ENCODE results near the gene CEBPZ. TPM values are rescaled to one million over a fixed set of nuclear protein-coding genes. Genes with fewer than 3 reads are reported as not detected.

CEBPZ gene, protein sequence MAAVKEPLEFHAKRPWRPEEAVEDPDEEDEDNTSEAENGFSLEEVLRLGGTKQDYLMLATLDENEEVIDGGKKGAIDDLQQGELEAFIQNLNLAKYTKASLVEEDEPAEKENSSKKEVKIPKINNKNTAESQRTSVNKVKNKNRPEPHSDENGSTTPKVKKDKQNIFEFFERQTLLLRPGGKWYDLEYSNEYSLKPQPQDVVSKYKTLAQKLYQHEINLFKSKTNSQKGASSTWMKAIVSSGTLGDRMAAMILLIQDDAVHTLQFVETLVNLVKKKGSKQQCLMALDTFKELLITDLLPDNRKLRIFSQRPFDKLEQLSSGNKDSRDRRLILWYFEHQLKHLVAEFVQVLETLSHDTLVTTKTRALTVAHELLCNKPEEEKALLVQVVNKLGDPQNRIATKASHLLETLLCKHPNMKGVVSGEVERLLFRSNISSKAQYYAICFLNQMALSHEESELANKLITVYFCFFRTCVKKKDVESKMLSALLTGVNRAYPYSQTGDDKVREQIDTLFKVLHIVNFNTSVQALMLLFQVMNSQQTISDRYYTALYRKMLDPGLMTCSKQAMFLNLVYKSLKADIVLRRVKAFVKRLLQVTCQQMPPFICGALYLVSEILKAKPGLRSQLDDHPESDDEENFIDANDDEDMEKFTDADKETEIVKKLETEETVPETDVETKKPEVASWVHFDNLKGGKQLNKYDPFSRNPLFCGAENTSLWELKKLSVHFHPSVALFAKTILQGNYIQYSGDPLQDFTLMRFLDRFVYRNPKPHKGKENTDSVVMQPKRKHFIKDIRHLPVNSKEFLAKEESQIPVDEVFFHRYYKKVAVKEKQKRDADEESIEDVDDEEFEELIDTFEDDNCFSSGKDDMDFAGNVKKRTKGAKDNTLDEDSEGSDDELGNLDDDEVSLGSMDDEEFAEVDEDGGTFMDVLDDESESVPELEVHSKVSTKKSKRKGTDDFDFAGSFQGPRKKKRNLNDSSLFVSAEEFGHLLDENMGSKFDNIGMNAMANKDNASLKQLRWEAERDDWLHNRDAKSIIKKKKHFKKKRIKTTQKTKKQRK
- 55.9 TPM for total RNA-seq
- 45.5 TPM for polyA plus RNA-seq (ENCODE audit: insufficient read depth, low read depth, low replicate concordance)
- long read RNA-seq, donor 1, transcript CEBPZ-201 (16 exons, 3,463 nt), result minor isoform, 5 of 25 reads
- long read RNA-seq, donor 1, transcript CEBPZ-203 (5 exons, 611 nt), result major isoform, 7 of 25 reads
- long read RNA-seq, donor 1, partial matches to known transcripts, result 13 of 25 reads
- long read RNA-seq, donor 1, other reads (novel, unspliced or antisense), result 0 of 25 reads
- long read RNA-seq, donor 2, transcript CEBPZ-201 (16 exons, 3,463 nt), result minor isoform, 5 of 102 reads
- long read RNA-seq, donor 2, transcript CEBPZ-203 (5 exons, 611 nt), result major isoform, 19 of 102 reads
- long read RNA-seq, donor 2, partial matches to known transcripts, result 73 of 102 reads
- long read RNA-seq, donor 2, other reads (novel, unspliced or antisense), result 5 of 102 reads
- long read RNA-seq, donor 3, transcript CEBPZ-203 (5 exons, 611 nt), result major isoform, 14 of 94 reads
- long read RNA-seq, donor 3, partial matches to known transcripts, result 61 of 94 reads
- long read RNA-seq, donor 3, other reads (novel, unspliced or antisense), result 15 of 94 reads
- long read RNA-seq, donor 4, transcript CEBPZ-203 (5 exons, 611 nt), result major isoform, 5 of 16 reads
- long read RNA-seq, donor 4, partial matches to known transcripts, result 9 of 16 reads
- long read RNA-seq, donor 4, other reads (novel, unspliced or antisense), result 0 of 16 reads
- long read RNA-seq, donor 5, partial matches to known transcripts, result 0 of 1 reads
- long read RNA-seq, donor 5, other reads (novel, unspliced or antisense), result 0 of 1 reads
- long read RNA-seq, donor 6, transcript CEBPZ-203 (5 exons, 611 nt), result major isoform, 8 of 46 reads
- long read RNA-seq, donor 6, transcript CEBPZ-201 (16 exons, 3,463 nt), result minor isoform, 5 of 46 reads
- long read RNA-seq, donor 6, partial matches to known transcripts, result 33 of 46 reads
- long read RNA-seq, donor 6, other reads (novel, unspliced or antisense), result 0 of 46 reads
- long read RNA-seq, donor 7, transcript CEBPZ-201 (16 exons, 3,463 nt), result major isoform, 34 of 86 reads
- long read RNA-seq, donor 7, partial matches to known transcripts, result 9 of 86 reads
- long read RNA-seq, donor 7, other reads (novel, unspliced or antisense), result 43 of 86 reads
- long read RNA-seq, donor 8, transcript CEBPZ-203 (5 exons, 611 nt), result major isoform, 7 of 40 reads
- long read RNA-seq, donor 8, partial matches to known transcripts, result 29 of 40 reads
- long read RNA-seq, donor 8, other reads (novel, unspliced or antisense), result 0 of 40 reads
- long read RNA-seq, donor 9, transcript CEBPZ-203 (5 exons, 611 nt), result major isoform, 6 of 28 reads
- long read RNA-seq, donor 9, transcript CEBPZ-201 (16 exons, 3,463 nt), result minor isoform, 5 of 28 reads
- long read RNA-seq, donor 9, partial matches to known transcripts, result 17 of 28 reads
- long read RNA-seq, donor 9, other reads (novel, unspliced or antisense), result 0 of 28 reads
- long read RNA-seq, donor 10, transcript CEBPZ-203 (5 exons, 611 nt), result major isoform, 10 of 42 reads
- long read RNA-seq, donor 10, transcript CEBPZ-201 (16 exons, 3,463 nt), result minor isoform, 7 of 42 reads
- long read RNA-seq, donor 10, partial matches to known transcripts, result 25 of 42 reads
- long read RNA-seq, donor 10, other reads (novel, unspliced or antisense), result 0 of 42 reads

DNA sequence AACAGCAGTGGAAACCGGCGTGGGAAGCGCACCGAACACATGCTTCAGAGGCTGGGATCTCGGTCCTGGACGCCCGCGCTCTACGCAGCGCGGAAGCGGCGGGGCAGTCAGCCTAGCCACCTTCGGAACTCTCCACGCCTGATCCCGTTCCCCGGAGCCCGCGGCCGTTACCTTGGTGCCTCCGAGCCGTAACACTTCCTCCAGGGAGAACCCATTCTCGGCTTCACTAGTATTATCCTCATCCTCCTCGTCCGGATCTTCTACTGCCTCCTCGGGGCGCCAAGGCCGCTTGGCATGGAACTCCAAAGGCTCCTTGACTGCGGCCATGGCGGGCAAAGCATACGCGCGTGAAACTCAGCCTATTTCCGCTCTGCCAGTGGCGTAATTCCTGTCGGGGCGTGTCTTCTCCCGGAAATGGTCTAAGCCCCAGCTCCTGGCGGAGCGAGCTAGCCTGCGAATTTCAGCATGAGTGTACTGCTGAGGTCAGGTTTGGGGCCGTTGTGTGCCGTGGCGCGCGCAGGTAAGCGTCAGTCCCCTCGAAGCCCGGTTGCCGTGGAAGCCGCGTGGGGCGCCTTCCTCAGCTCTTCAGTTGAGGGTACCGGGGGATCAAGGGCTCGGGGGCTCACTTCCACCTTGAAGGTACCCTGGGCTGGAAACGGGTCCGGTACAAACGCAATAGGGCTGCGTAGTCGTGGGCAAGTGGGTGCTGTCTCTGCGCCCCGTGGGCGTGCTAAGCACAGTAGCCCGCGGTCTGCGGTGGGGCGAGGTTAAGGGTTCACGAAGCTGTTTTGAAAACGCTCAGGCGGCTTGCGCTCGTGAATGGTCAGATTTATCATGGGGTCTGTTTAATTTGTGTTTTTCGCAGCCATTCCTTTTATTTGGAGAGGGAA, at the start of gene CEBPZ, which contains the start of gene NDUFAF7:
Gene CEBPZ (minus strand): TSS at position 356 of the 890 bp plus-strand sequence. CDS start 29 bp downstream, at position 327.
Gene NDUFAF7 (plus strand): TSS at position 418 of the 890 bp plus-strand sequence. CDS start 48 bp downstream, at position 466.
- TF ChIP-seq, protein P1, sequence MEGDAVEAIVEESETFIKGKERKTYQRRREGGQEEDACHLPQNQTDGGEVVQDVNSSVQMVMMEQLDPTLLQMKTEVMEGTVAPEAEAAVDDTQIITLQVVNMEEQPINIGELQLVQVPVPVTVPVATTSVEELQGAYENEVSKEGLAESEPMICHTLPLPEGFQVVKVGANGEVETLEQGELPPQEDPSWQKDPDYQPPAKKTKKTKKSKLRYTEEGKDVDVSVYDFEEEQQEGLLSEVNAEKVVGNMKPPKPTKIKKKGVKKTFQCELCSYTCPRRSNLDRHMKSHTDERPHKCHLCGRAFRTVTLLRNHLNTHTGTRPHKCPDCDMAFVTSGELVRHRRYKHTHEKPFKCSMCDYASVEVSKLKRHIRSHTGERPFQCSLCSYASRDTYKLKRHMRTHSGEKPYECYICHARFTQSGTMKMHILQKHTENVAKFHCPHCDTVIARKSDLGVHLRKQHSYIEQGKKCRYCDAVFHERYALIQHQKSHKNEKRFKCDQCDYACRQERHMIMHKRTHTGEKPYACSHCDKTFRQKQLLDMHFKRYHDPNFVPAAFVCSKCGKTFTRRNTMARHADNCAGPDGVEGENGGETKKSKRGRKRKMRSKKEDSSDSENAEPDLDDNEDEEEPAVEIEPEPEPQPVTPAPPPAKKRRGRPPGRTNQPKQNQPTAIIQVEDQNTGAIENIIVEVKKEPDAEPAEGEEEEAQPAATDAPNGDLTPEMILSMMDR (IDR thresholded peaks at IDR 0.05; ENCODE audit: borderline replicate concordance, extremely low read depth, insufficient read depth), result no peak
- FAIRE-seq, result no peak
- intact Hi-C loops (cut with DNase I), result no loop called here

DNA sequence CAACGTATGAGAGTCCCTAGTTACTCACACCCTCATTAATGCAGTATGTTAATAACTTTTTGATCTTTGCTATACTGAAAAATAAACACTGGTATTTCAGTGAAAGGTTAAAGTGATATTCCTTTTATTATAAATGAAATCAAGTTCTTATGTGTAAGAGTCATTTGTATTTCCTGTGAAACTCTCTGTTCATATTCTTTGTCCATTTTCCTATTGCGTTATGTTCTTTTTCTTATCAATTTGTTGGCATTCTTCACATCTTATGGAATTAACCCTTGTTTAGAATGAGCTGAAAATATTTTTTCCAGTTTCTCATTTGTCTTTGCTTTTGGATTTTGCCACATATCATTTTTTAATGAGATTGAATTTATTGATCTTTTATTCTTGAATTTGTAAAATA, 44.9 kb upstream of the CEBPZ start:
- Histone ChIP-seq H3K27ac (ENCODE audit: low read depth in 2 of 2, low read length in 2 of 2) (no peak overlapping the region), H3K9me3 (ENCODE audit: control insufficient read depth in 2 of 3, insufficient read depth in 1 of 3, low read length in 3 of 3) (no peaks in the 10 kb centered on the region), H3K9ac (ENCODE audit: low read length in 3 of 3) (no peak overlapping the region), H3K4me1 (ENCODE audit: control insufficient read depth in 2 of 3, insufficient read depth in 2 of 3, low read depth in 1 of 3, low read length in 3 of 3) (no peaks in the 10 kb centered on the region), H3K36me3 (ENCODE audit: control insufficient read depth in 2 of 3, insufficient read depth in 3 of 3, low read length in 3 of 3) (peaks cover 2 to 19% (median 15%) of the 10 kb centered on the region in 3 donors), H3K4me3 (ENCODE audit: low read length in 3 of 3) (no peak overlapping the region), H3K27me3 (ENCODE audit: control insufficient read depth, insufficient read depth, low read length) (no peaks in the 10 kb centered on the region)
- TF ChIP-seq, protein P1 (IDR thresholded peaks at IDR 0.05; ENCODE audit: borderline replicate concordance, extremely low read depth, insufficient read depth), result no peak
- DNase-seq (no peak), FAIRE-seq (no peak)
- intact Hi-C loops (cut with DNase I), result no loop called here

More for the DNA sequence above, at the start of gene CEBPZ, which contains the start of gene NDUFAF7:
- Histone ChIP-seq H3K27me3 (ENCODE audit: control insufficient read depth, insufficient read depth, low read length) (no peaks in the 10 kb centered on the region), H3K4me1 (ENCODE audit: control insufficient read depth in 2 of 3, insufficient read depth in 2 of 3, low read depth in 1 of 3, low read length in 3 of 3) (peaks cover 5 to 13% (median 10%) of the 10 kb centered on the region in 3 donors), H3K36me3 (ENCODE audit: control insufficient read depth in 2 of 3, insufficient read depth in 3 of 3, low read length in 3 of 3) (peaks cover 6 to 17% (median 12%) of the 10 kb centered on the region in 3 donors), H3K27ac (ENCODE audit: low read depth in 2 of 2, low read length in 2 of 2) (peak within 1 kb of the TSS; percentile 78 to 87), H3K9me3 (ENCODE audit: control insufficient read depth in 2 of 3, insufficient read depth in 1 of 3, low read length in 3 of 3) (no peaks in the 10 kb centered on the region), H3K4me3 (ENCODE audit: low read length in 3 of 3) (peak within 1 kb of the TSS; percentile 71 to 96 (median 89)), H3K9ac (ENCODE audit: low read length in 3 of 3) (peak within 1 kb of the TSS; percentile 60 to 91 (median 82))
- peak; percentile 92 to 97 (median 96) for DNase-seq
